ENCODE data around the gene DDX49. TPM values are rescaled to one million over a fixed set of nuclear protein-coding genes. Genes with fewer than 3 reads are reported as not detected.

DDX49 gene
- total and polyA plus RNA-seq, 2 of the 4 experiments (the other 2 are of a cell fraction) = 50.9 to 52.1 TPM

DNA sequence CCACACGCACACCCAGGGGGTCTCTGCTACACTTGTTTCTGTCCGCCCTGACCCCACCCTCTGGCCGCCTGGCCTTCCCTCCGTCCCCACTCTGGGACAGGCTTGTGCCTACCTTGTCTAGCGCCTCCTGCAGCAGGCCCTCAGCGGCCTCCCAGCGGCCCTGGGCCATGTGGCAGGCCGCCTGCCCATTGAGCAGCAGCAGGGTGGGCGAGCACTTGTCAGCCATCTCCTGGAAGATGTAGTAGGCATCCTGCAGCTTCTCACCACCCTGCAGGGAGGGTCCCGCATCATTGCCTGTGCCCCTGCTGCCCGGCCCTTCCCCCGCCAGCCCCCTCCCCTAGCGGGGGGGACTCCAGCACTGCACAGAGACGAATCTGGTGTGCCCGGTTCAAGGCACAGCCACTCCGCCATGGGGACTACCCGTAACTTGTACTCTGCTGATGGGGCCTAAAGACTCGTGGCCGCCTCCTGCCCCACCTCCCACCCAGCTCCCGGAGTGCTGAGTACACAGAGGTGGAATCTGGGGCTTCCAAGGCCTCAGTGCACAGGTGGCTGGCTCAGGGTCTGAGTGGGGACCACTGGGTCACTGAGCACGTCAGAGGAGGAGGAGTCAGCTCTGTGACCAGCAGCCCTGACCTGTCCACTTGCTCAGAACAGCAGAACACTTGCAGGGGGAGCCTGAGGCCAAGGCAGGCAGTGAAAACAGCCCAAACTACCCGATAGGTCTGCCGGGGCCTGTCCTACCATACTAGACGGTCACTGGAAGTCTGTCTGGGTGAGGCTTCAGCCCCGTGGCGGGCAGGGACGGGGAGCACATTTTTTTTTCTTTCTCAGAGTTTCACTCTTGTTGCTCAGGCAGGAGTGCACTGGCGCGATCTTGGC lies 16.1 kb upstream of the DDX49 start:
- no peak overlapping the region for H3K4me3 ChIP-seq (ENCODE audit: insufficient read depth, low read depth, low read length)
- intact Hi-C loops (cut with micrococcal nuclease) = no loop called here
- H3K27me3 ChIP-seq (ENCODE audit: control insufficient read depth, insufficient read depth, low read length) = no peaks in the 10 kb centered on the region
- H3K27ac ChIP-seq (ENCODE audit: insufficient read depth, low read length) = no peak overlapping the region
- no peaks in the 10 kb centered on the region for H3K9me1 ChIP-seq (ENCODE audit: insufficient read depth, low read length)
- ChIA-PET CTCF (no interaction called here), POLR2A (ENCODE audit: unreplicated experiment) (no interaction called here)
- WGBS, 2 experiments (ENCODE audit: extremely low coverage in 2 of 2, insufficient read length in 1 of 2) = 89% methylated on average over 12 of the region's 29 CpGs; no CpG with 5 or more reads in 1 of the 2 experiments
- TF ChIP-seq, protein P1, sequence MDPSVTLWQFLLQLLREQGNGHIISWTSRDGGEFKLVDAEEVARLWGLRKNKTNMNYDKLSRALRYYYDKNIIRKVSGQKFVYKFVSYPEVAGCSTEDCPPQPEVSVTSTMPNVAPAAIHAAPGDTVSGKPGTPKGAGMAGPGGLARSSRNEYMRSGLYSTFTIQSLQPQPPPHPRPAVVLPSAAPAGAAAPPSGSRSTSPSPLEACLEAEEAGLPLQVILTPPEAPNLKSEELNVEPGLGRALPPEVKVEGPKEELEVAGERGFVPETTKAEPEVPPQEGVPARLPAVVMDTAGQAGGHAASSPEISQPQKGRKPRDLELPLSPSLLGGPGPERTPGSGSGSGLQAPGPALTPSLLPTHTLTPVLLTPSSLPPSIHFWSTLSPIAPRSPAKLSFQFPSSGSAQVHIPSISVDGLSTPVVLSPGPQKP (IDR thresholded peaks at IDR 0.05; ENCODE audit: borderline replicate concordance, low read depth, low read length) = no peak
- TF ChIP-seq FOS (IDR thresholded peaks at IDR 0.05; ENCODE audit: low read depth, low read length) = no peak
- TF ChIP-seq CEBPB (IDR thresholded peaks at IDR 0.05; ENCODE audit: low read depth, low read length) = no peak
- TF ChIP-seq RCOR1 (IDR thresholded peaks at IDR 0.05; ENCODE audit: insufficient replicate concordance, low read length) = no peak
- TF ChIP-seq, protein P2, sequence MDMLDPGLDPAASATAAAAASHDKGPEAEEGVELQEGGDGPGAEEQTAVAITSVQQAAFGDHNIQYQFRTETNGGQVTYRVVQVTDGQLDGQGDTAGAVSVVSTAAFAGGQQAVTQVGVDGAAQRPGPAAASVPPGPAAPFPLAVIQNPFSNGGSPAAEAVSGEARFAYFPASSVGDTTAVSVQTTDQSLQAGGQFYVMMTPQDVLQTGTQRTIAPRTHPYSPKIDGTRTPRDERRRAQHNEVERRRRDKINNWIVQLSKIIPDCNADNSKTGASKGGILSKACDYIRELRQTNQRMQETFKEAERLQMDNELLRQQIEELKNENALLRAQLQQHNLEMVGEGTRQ (IDR thresholded peaks at IDR 0.05; ENCODE audit: low read depth, low read length) = no peak
- TF ChIP-seq RAD21 (IDR thresholded peaks at IDR 0.05; ENCODE audit: low read length) = no peak
- no peak for TF ChIP-seq MXI1 (IDR thresholded peaks at IDR 0.05; ENCODE audit: borderline replicate concordance, low read depth, low read length)
- no peak for TF ChIP-seq MAFK (IDR thresholded peaks at IDR 0.05; ENCODE audit: low read depth, low read length)
- TF ChIP-seq BHLHE40 (IDR thresholded peaks at IDR 0.05; ENCODE audit: low read depth, low read length) = no peak
- TF ChIP-seq MAZ (IDR thresholded peaks at IDR 0.05; ENCODE audit: borderline replicate concordance, low read depth, low read length) = no peak
- H2BK120ac ChIP-seq (ENCODE audit: low read depth, low read length) = no peak overlapping the region
- peak overlapping the region; percentile 21 for H2AFZ ChIP-seq (replicated peaks; ENCODE audit: low read length, poor library complexity)
- no peak overlapping the region for H3K14ac ChIP-seq (replicated peaks; ENCODE audit: low read depth, low read length)
- ATAC-seq (ENCODE audit: low read depth) (no peak), DNase-seq (no peak)
- H3K56ac ChIP-seq (ENCODE audit: extremely low read depth, insufficient read depth, low read length) = no peak overlapping the region
- no peak overlapping the region for H3K23ac ChIP-seq (ENCODE audit: low read depth, low read length)
- no peak overlapping the region for H3K4me2 ChIP-seq (ENCODE audit: low read depth, low read length)
- peaks cover 70% of the 10 kb centered on the region for H3K36me3 ChIP-seq (ENCODE audit: control insufficient read depth, insufficient read depth, low read length)
- H3K9me3 ChIP-seq (ENCODE audit: control insufficient read depth, insufficient read depth, low read length) = no peaks in the 10 kb centered on the region
- H3K79me1 ChIP-seq (ENCODE audit: low read depth in 1 of 2, low read length in 2 of 2) = peaks cover 0 to 10% of the 10 kb centered on the region in 2 experiments; a peak in 2 of 4 replicates
- in situ Hi-C loops (cut with MboI; ENCODE audit: low sequenced_read_pairs) = no loop called here
- H4K20me1 ChIP-seq (ENCODE audit: insufficient read depth, low read length) = peaks cover 20% of the 10 kb centered on the region
- H3K18ac ChIP-seq (ENCODE audit: low read depth, low read length) = no peak overlapping the region
- H2AK5ac ChIP-seq (ENCODE audit: low read depth, low read length) = no peak overlapping the region
- no peak overlapping the region for H4K5ac ChIP-seq (ENCODE audit: low read depth, low read length)
- H3K4ac ChIP-seq (ENCODE audit: low read depth, low read length) = no peak overlapping the region
- no TSS peak for BruUV-seq (replicated peaks)
- H3K9ac ChIP-seq (ENCODE audit: low read depth, low read length) = no peak overlapping the region
- dilution Hi-C loops (cut with HindIII; ENCODE audit: low sequenced_read_pairs, unreplicated experiment) = no loop called here
- no peak overlapping the region for H2BK15ac ChIP-seq (ENCODE audit: low read depth, low read length)
- no peak overlapping the region for H2BK5ac ChIP-seq (ENCODE audit: low read depth, low read length, poor library complexity, severe bottlenecking)
- no peaks in the 10 kb centered on the region for H3K4me1 ChIP-seq (ENCODE audit: control insufficient read depth, insufficient read depth, low read length)
- no peak overlapping the region for H2AK9ac ChIP-seq (replicated peaks; ENCODE audit: low read depth, low read length, poor library complexity)
- H4K8ac ChIP-seq (ENCODE audit: low read depth in 2 of 2, low read length in 2 of 2) = no peak overlapping the region
- no peak overlapping the region for H4K91ac ChIP-seq (ENCODE audit: insufficient read depth, low read depth, low read length)
- H2BK20ac ChIP-seq (ENCODE audit: low read depth, low read length) = no peak overlapping the region
